ENCODE measurements around the gene LMAN1.

GRCh38 chr18:59354731-59355130 lies 4.3 kb downstream of the LMAN1 start:
- TF ChIP-seq, protein P1, sequence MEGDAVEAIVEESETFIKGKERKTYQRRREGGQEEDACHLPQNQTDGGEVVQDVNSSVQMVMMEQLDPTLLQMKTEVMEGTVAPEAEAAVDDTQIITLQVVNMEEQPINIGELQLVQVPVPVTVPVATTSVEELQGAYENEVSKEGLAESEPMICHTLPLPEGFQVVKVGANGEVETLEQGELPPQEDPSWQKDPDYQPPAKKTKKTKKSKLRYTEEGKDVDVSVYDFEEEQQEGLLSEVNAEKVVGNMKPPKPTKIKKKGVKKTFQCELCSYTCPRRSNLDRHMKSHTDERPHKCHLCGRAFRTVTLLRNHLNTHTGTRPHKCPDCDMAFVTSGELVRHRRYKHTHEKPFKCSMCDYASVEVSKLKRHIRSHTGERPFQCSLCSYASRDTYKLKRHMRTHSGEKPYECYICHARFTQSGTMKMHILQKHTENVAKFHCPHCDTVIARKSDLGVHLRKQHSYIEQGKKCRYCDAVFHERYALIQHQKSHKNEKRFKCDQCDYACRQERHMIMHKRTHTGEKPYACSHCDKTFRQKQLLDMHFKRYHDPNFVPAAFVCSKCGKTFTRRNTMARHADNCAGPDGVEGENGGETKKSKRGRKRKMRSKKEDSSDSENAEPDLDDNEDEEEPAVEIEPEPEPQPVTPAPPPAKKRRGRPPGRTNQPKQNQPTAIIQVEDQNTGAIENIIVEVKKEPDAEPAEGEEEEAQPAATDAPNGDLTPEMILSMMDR (IDR thresholded peaks at IDR 0.05), result no peak
- TF ChIP-seq POLR2AphosphoS5 (IDR thresholded peaks at IDR 0.05) (no peak), POLR2A (IDR thresholded peaks at IDR 0.05) (no peak), EP300 (IDR thresholded peaks at IDR 0.05) (no peak)
